Measurements from ENCODE around the gene SDR42E2. TPM values are rescaled to one million over a fixed set of nuclear protein-coding genes. Genes with fewer than 3 reads are reported as not detected.

The SDR42E2 gene
- not detected for total RNA-seq

GRCh38 chr16:22161999-22162655 lies at the start of gene SDR42E2:
TSS of gene SDR42E2 (plus strand) at chr16:22162506. CDS start at chr16:22165583, 3,077 bp downstream.
- Histone ChIP-seq H3K27me3 (peaks cover 0 to 50% (median 0%) of the 10 kb centered on the region in 4 donors), H3K36me3 (no peaks in the 10 kb centered on the region), H3K4me1 (peaks cover 0 to 7% (median 4%) of the 10 kb centered on the region in 3 donors), H3K4me3 (peak within 1 kb of the TSS in 2 of 4 donors; percentile 22 to 47), H3K9me3 (no peaks in the 10 kb centered on the region), H3K27ac (no peak within 1 kb of the TSS)
- no peak for DNase-seq
- intact Hi-C loops (cut with DNase I): loop anchor here (10.0 kb wide), 1 partner anchor 47 kb away; no protein-coding TSS in a partner anchor
- 19 to 56% methylated on average over 3 to 8 of the region's 40 CpGs for WGBS, 2 donors
- TF ChIP-seq CTCF (IDR thresholded peaks at IDR 0.05) (no peak), POLR2A (IDR thresholded peaks at IDR 0.05) (no peak)

- H3K27ac ChIP-seq: no peak overlapping the region
- no peaks in the 10 kb centered on the region for H3K9me3 ChIP-seq
- peaks cover 0 to 6% (median 0%) of the 10 kb centered on the region in 4 donors for H3K27me3 ChIP-seq
- no peaks in the 10 kb centered on the region for H3K36me3 ChIP-seq
- TF ChIP-seq POLR2A (IDR thresholded peaks at IDR 0.05) (no peak), CTCF (IDR thresholded peaks at IDR 0.05) (no peak)
- intact Hi-C loops (cut with DNase I): loop anchor here (10.0 kb wide), 1 partner anchor 49 kb away; the partner anchor contains the start of gene SDR42E2
- 69 to 85% methylated on average over 1 to 2 of the region's 2 CpGs for WGBS, 2 donors
- H3K4me3 ChIP-seq: no peak overlapping the region
- no peak for DNase-seq
- no peaks in the 10 kb centered on the region for H3K4me1 ChIP-seq
Measured at GRCh38 chr16:22116095-22116700, 46.1 kb upstream of the SDR42E2 start.

- H3K4me3 ChIP-seq: no peak overlapping the region
- intact Hi-C loops (cut with DNase I): loop anchor here (10.0 kb wide), 1 partner anchor 47 kb away; the partner anchor contains the start of gene SDR42E2
- H3K27ac ChIP-seq: no peak overlapping the region
- 90 to 100% methylated on average over 2 of the region's 2 CpGs for WGBS, 2 donors
- no peaks in the 10 kb centered on the region for H3K36me3 ChIP-seq
- no peak for DNase-seq
- peaks cover 0 to under 1% (median 0%) of the 10 kb centered on the region in 4 donors for H3K27me3 ChIP-seq
- H3K9me3 ChIP-seq: no peaks in the 10 kb centered on the region
- no peaks in the 10 kb centered on the region for H3K4me1 ChIP-seq
- TF ChIP-seq CTCF (IDR thresholded peaks at IDR 0.05) (no peak), POLR2A (IDR thresholded peaks at IDR 0.05) (no peak)
Measured at GRCh38 chr16:22117609-22118008, 44.7 kb upstream of the SDR42E2 start.

GRCh38 chr16:22120440-22120839 lies 41.9 kb upstream of the SDR42E2 start:
- Histone ChIP-seq H3K36me3 (no peaks in the 10 kb centered on the region), H3K27me3 (no peaks in the 10 kb centered on the region), H3K4me3 (no peak overlapping the region), H3K27ac (no peak overlapping the region), H3K4me1 (no peaks in the 10 kb centered on the region), H3K9me3 (no peaks in the 10 kb centered on the region)
- TF ChIP-seq POLR2A (IDR thresholded peaks at IDR 0.05) (no peak), CTCF (IDR thresholded peaks at IDR 0.05) (no peak)
- intact Hi-C loops (cut with DNase I): no loop called here
- no peak for DNase-seq
- 78 to 85% methylated on average over 3 of the region's 3 CpGs for WGBS, 2 donors

- intact Hi-C loops (cut with DNase I): no loop called here
- Histone ChIP-seq H3K36me3 (no peaks in the 10 kb centered on the region), H3K4me1 (no peaks in the 10 kb centered on the region), H3K4me3 (no peak overlapping the region), H3K9me3 (no peaks in the 10 kb centered on the region), H3K27ac (no peak overlapping the region), H3K27me3 (no peaks in the 10 kb centered on the region)
- no peak for TF ChIP-seq POLR2A (IDR thresholded peaks at IDR 0.05)
- no peak for TF ChIP-seq CTCF (IDR thresholded peaks at IDR 0.05)
- no peak for DNase-seq
Measured at GRCh38 chr16:22122239-22122638, 40.1 kb upstream of the SDR42E2 start.
